HepG2 (cell line): ENCODE measurements around the gene SRRM3. TPM values are rescaled to one million over a fixed set of nuclear protein-coding genes. Genes with fewer than 3 reads are reported as not detected.

Experiments used
- HMG20A ChIP-seq: IDR thresholded peaks from 2 replicates; pipeline ENCODE4 v1.6.1; 2016; ENCODE audit warnings: borderline replicate concordance
- IRF9 ChIP-seq: sonication (generic); formaldehyde crosslinking; IDR thresholded peaks from 2 replicates; pipeline ENCODE4 v1.8.0; 2022; ENCODE audit warnings: missing genetic modification reagents, mild to moderate bottlenecking, borderline replicate concordance
- MAFG ChIP-seq: sonication (generic); formaldehyde crosslinking; IDR thresholded peaks from 2 replicates; pipeline ENCODE4 v1.5.1; 2020; ENCODE audit warnings: mild to moderate bottlenecking, missing genetic modification reagents
- MED1 ChIP-seq: sonication (generic); formaldehyde crosslinking; IDR thresholded peaks from 2 replicates; pipeline ENCODE4 v1.4.0; 2020; ENCODE audit warnings: missing genetic modification reagents
- NFYB ChIP-seq: sonication (generic); formaldehyde crosslinking; IDR thresholded peaks from 2 replicates; pipeline ENCODE4 v1.4.0; 2020; ENCODE audit warnings: missing genetic modification reagents
- NKX3-1 ChIP-seq: sonication (generic); formaldehyde crosslinking; IDR thresholded peaks from 2 replicates; pipeline ENCODE4 v1.5.0; 2020; ENCODE audit warnings: missing genetic modification reagents
- PRPF4 ChIP-seq: fragments of 200-400 bp; formaldehyde crosslinking; IDR thresholded peaks from 2 replicates; pipeline ENCODE4 v1.6.1; 2016; ENCODE audit warnings: low read length, low read depth; ENCODE audit not compliant: poor library complexity, severe bottlenecking
- RAD21 ChIP-seq: fragments of 450-650 bp; formaldehyde crosslinking; IDR thresholded peaks from 2 replicates; pipeline ENCODE4 v1.5.0; 2020; ENCODE audit warnings: mild to moderate bottlenecking
- RELA ChIP-seq: sonication (generic); formaldehyde crosslinking; IDR thresholded peaks from 2 replicates; pipeline ENCODE4 v1.4.0; 2020; ENCODE audit warnings: missing genetic modification reagents
- TCF7L2 ChIP-seq: IDR thresholded peaks from 2 replicates; pipeline ENCODE4 v1.6.1; 2011; ENCODE audit warnings: mild to moderate bottlenecking, low read depth, low read length, moderate library complexity
- ZBTB10 ChIP-seq: sonication (generic); formaldehyde crosslinking; IDR thresholded peaks from 2 replicates; pipeline ENCODE4 v1.4.0; 2020; ENCODE audit warnings: missing genetic modification reagents, borderline replicate concordance
- ZBTB7B ChIP-seq: sonication (generic); formaldehyde crosslinking; IDR thresholded peaks from 2 replicates; pipeline ENCODE4 v1.4.0; 2020; ENCODE audit warnings: missing genetic modification reagents
- ZC3H4 ChIP-seq: sonication (generic); formaldehyde crosslinking; IDR thresholded peaks from 2 replicates; pipeline ENCODE4 v1.4.0; 2020; ENCODE audit warnings: missing genetic modification reagents, borderline replicate concordance
- ZNF18 ChIP-seq: sonication (generic); formaldehyde crosslinking; IDR thresholded peaks from 2 replicates; pipeline ENCODE4 v1.8.0; 2022; ENCODE audit warnings: mild to moderate bottlenecking, missing genetic modification reagents; ENCODE audit not compliant: insufficient replicate concordance
- ZNF333 ChIP-seq: sonication (generic); formaldehyde crosslinking; IDR thresholded peaks from 2 replicates; pipeline ENCODE4 v1.4.0; 2020; ENCODE audit warnings: mild to moderate bottlenecking, missing genetic modification reagents, borderline replicate concordance
- polyA plus RNA-seq, 8 experiments: library from polyadenylated mRNA; depleted of rRNA in 3 of 8; stranded (reverse) in 7 of 8; unstranded in 1 of 8; fragments of >200 nt; fragmentation: Illumina TruSeq in 4 of 8; extraction: Trizol in 4 of 8; gene quantifications; 2 replicates each; pipeline versions ENCODE4 v1.2.1 to v1.2.3, GENCODE V29; 2011 to 2016; ENCODE audit warnings: low read depth in 4 of 8, missing spikeins in 1 of 8, mixed read lengths in 1 of 8; ENCODE audit not compliant: insufficient read depth in 1 of 8
- total RNA-seq, 5 experiments: library from RNA; depleted of rRNA; stranded (reverse); fragments of >200 nt; fragmentation: Illumina TruSeq; extraction: Trizol; gene quantifications; 2 replicates each; pipeline ENCODE4 v1.2.3, GENCODE V29; 2016; ENCODE audit warnings: low read depth in 1 of 5
- TF ChIP-seq, protein P1 (sequence below): sonication (generic); formaldehyde crosslinking; IDR thresholded peaks from 2 replicates; pipeline ENCODE4 v1.8.0; 2023; ENCODE audit warnings: mild to moderate bottlenecking, missing genetic modification reagents
- TF ChIP-seq, protein P2 (sequence below): sonication (generic); formaldehyde crosslinking; IDR thresholded peaks from 2 replicates; pipeline ENCODE4 v1.8.1; 2023; ENCODE audit warnings: mild to moderate bottlenecking, missing genetic modification reagents, borderline replicate concordance
- TF ChIP-seq, protein P3 (sequence below): sonication (generic); formaldehyde crosslinking; IDR thresholded peaks from 2 replicates; pipeline ENCODE4 v1.5.0; 2020; ENCODE audit warnings: mild to moderate bottlenecking, missing genetic modification reagents

The SRRM3 gene
- total and polyA plus RNA-seq, 2 of the 13 experiments (the other 11 are each of a cell fraction or from before 2014, with no cell fraction given), result 0.13 to 0.54 TPM

DNA sequence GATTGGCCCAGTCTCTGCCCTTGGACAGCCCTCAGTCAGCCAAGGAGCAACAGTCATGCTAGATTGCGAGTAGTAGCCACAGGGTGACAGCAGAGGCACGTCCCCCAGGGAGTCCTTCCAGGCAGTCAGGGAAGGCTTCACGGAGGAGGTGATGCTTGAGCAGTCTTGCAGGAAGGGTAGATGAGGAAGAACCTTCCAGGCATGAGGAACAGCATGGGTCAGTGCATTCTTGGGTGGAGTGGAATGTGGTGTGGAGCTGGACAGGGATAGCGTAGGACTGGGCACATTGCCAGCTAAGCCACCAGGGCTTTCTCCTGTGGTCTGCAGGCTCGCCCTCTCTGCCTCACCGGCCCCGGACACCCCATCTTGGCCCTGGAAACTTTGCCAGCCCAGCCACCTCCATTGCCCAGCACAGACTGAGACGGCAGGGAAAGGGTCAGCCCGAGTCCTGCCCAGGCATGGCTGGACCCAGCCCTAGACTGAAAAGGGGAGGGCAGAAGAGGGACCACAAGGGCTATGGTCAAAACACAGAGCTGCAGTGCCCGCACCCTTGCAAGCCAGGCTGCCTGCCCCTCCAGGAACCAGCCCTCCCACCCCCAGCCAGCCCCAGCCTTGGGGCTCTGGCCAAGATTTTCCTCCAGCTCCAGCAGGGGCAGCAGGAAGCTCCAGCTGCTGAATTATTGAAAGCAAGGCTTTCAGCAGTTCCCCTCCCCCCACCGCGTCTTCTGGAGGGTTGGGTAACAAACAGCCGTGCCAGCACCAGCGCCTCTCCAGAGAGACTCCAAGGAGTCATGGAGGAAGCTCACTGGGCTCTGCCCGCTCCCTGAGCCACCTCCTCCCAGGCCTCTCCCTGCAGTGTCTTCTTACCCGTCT, 18.7 kb downstream of the SRRM3 start (continued):
- no peak for TF ChIP-seq ZNF18 (CRISPR knock-in tag)
- TF ChIP-seq NFYB (CRISPR knock-in tag), result no peak
- no peak for TF ChIP-seq RELA
- TF ChIP-seq HMG20A (CRISPR knock-in tag), result no peak
- TF ChIP-seq NKX3-1, result no peak
- TF ChIP-seq IRF9 (CRISPR knock-in tag), result no peak
- peak; percentile 94 for TF ChIP-seq RAD21
- peak; percentile 36; the same call in 1 of the 2 replicates for TF ChIP-seq MED1 (CRISPR knock-in tag)
- no peak for TF ChIP-seq ZBTB7B (CRISPR knock-in tag)
- TF ChIP-seq, protein P1, sequence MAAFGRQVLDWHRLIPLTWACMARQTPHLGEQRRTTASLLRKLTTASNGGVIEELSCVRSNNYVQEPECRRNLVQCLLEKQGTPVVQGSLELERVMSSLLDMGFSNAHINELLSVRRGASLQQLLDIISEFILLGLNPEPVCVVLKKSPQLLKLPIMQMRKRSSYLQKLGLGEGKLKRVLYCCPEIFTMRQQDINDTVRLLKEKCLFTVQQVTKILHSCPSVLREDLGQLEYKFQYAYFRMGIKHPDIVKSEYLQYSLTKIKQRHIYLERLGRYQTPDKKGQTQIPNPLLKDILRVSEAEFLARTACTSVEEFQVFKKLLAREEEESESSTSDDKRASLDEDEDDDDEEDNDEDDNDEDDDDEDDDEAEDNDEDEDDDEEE (CRISPR knock-in tag), result no peak
- TF ChIP-seq, protein P2, sequence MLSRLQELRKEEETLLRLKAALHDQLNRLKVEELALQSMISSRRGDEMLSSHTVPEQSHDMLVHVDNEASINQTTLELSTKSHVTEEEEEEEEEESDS (CRISPR knock-in tag), result no peak
- TF ChIP-seq ZC3H4, result no peak
- TF ChIP-seq MAFG (CRISPR knock-in tag), result no peak
- no peak for TF ChIP-seq ZBTB10 (CRISPR knock-in tag)
- TF ChIP-seq, protein P3, sequence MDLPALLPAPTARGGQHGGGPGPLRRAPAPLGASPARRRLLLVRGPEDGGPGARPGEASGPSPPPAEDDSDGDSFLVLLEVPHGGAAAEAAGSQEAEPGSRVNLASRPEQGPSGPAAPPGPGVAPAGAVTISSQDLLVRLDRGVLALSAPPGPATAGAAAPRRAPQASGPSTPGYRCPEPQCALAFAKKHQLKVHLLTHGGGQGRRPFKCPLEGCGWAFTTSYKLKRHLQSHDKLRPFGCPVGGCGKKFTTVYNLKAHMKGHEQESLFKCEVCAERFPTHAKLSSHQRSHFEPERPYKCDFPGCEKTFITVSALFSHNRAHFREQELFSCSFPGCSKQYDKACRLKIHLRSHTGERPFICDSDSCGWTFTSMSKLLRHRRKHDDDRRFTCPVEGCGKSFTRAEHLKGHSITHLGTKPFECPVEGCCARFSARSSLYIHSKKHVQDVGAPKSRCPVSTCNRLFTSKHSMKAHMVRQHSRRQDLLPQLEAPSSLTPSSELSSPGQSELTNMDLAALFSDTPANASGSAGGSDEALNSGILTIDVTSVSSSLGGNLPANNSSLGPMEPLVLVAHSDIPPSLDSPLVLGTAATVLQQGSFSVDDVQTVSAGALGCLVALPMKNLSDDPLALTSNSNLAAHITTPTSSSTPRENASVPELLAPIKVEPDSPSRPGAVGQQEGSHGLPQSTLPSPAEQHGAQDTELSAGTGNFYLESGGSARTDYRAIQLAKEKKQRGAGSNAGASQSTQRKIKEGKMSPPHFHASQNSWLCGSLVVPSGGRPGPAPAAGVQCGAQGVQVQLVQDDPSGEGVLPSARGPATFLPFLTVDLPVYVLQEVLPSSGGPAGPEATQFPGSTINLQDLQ (CRISPR knock-in tag), result no peak
- no peak for TF ChIP-seq ZNF333 (CRISPR knock-in tag)
- TF ChIP-seq TCF7L2, result no peak
- no peak for TF ChIP-seq PRPF4
